ENCODE measurements around the gene TFEB. TPM values are rescaled to one million over a fixed set of nuclear protein-coding genes. Genes with fewer than 3 reads are reported as not detected.
A peak's percentile ranks its signal among the peaks of the same experiment; 100 is the strongest.

Gene TFEB
- total and polyA plus RNA-seq, 10 of the 15 experiments (the other 5 are each of a cell fraction or from before 2014, with no cell fraction given): 0.84 to 108 (median 60.8) TPM

GRCh38 chr6:41694815-41695526 is 40.4 kb downstream of the TFEB start:
- no peak; the same call in 2 of the 3 replicates for ATAC-seq
- Histone ChIP-seq H3K9me3 (replicated peaks; ENCODE audit: control insufficient read depth, insufficient read depth, low read length) (no peaks in the 10 kb centered on the region), H3K9ac (ENCODE audit: control insufficient read depth, insufficient read depth, low read length) (no peak overlapping the region), H2AFZ (ENCODE audit: control insufficient read depth, low read depth, low read length) (no peak overlapping the region), H4K20me1 (ENCODE audit: control insufficient read depth, insufficient read depth) (no peaks in the 10 kb centered on the region; the same call in 1 of the 2 replicates), H3K4me1 (ENCODE audit: control insufficient read depth, insufficient read depth, low read length) (peaks cover 7% of the 10 kb centered on the region), H3K27ac (ENCODE audit: control insufficient read depth, insufficient read depth) (no peak overlapping the region), H3K4me2 (ENCODE audit: control insufficient read depth, insufficient read depth) (no peak overlapping the region), H3K4me3 (no peak overlapping the region), H3K27me3 (replicated peaks in 1 of 2; ENCODE audit: control insufficient read depth in 2 of 2, insufficient read depth in 2 of 2, low read length in 1 of 2) (no peaks in the 10 kb centered on the region), H3K79me2 (ENCODE audit: control insufficient read depth, insufficient read depth, low read length) (peaks cover 57% of the 10 kb centered on the region), H3K36me3 (ENCODE audit: control insufficient read depth in 2 of 2, insufficient read depth in 2 of 2, low read length in 1 of 2) (peaks cover 25% of the 10 kb centered on the region in 2 experiments)
- POLR2A ChIA-PET: no interaction called here
- CTCF ChIA-PET: interaction anchor here (0.6 to 1.9 kb wide), 3 partner anchors 10 to 88 kb away, joined by 3 to 7 read pairs (median 4); partner anchors contain the start of gene TFEB
- WGBS (ENCODE audit: insufficient coverage, insufficient replicate concordance, low lambda C conversion rate, missing lambda C conversion rate): 85% methylated on average over 6 of the region's 6 CpGs
- in situ Hi-C loops (cut with MboI): no loop called here
- DNase-seq (ENCODE audit: low read depth, low spot score): no peak
- SMC1A ChIA-PET (ENCODE audit: uncharacterized antibody, unreplicated experiment): interaction anchor here (0.7 to 2.3 kb wide), 3 partner anchors 9 to 92 kb away, joined by 3 to 9 read pairs (median 4); no protein-coding TSS in a partner anchor
- intact Hi-C loops (cut with micrococcal nuclease; ENCODE audit: unreplicated experiment): loop anchor here (5.0 kb wide), 1 partner anchor 37 kb away; no protein-coding TSS in a partner anchor
- RAD21 ChIA-PET (ENCODE audit: unreplicated experiment): interaction anchor here (1.4 kb wide), 1 partner anchor 10 kb away, joined by 3 read pairs; no protein-coding TSS in a partner anchor
- TF ChIP-seq RELA (IDR thresholded peaks at IDR 0.05; ENCODE audit: borderline replicate concordance, partially characterized antibody): no peak
- peak; percentile 29; the same call in 1 of the 2 replicates for TF ChIP-seq POLR2AphosphoS2 (IDR thresholded peaks at IDR 0.05; ENCODE audit: low read depth, low read length)
- TF ChIP-seq TAF1 (IDR thresholded peaks at IDR 0.05; ENCODE audit: borderline replicate concordance, low read depth, low read length): no peak
- no peak for FAIRE-seq
- no TSS peak for BruUV-seq (replicated peaks)

Data from GM12878 (cell line).